ENCODE results near the gene MTR. TPM values are rescaled to one million over a fixed set of nuclear protein-coding genes. Genes with fewer than 3 reads are reported as not detected.

Gene MTR
- total and polyA plus RNA-seq, 9 of the 15 experiments (the other 6 are each of a cell fraction or from before 2014, with no cell fraction given): 3.4 to 44.3 (median 20.3) TPM

- no peak for TF ChIP-seq ZFP30 (CRISPR knock-in tag; IDR thresholded peaks at IDR 0.05; ENCODE audit: borderline replicate concordance)
- TF ChIP-seq TRIM24 (IDR thresholded peaks at IDR 0.05): peak; percentile 97 to 98
- TF ChIP-seq TAF15 (IDR thresholded peaks at IDR 0.05; ENCODE audit: low read depth, low read length): no peak
- no peak for TF ChIP-seq RAD51 (IDR thresholded peaks at IDR 0.05; ENCODE audit: borderline replicate concordance, low read depth)
- no peak for TF ChIP-seq POU5F1 (IDR thresholded peaks at IDR 0.05; ENCODE audit: borderline replicate concordance, low read depth, low read length, partially characterized antibody)
- TF ChIP-seq KLF10 (CRISPR knock-in tag; IDR thresholded peaks at IDR 0.05): no peak
- TF ChIP-seq MCM5 (IDR thresholded peaks at IDR 0.05; ENCODE audit: low read depth): no peak
- peak; percentile 99 for TF ChIP-seq CBFA2T2 (conservative IDR thresholded peaks at IDR 0.05)
- TF ChIP-seq CREB5 (CRISPR knock-in tag; IDR thresholded peaks at IDR 0.05): no peak
- no peak for TF ChIP-seq ZNF23 (CRISPR knock-in tag; IDR thresholded peaks at IDR 0.05)
- TF ChIP-seq BHLHE40 (IDR thresholded peaks at IDR 0.05; ENCODE audit: low read length): no peak
- no peak for TF ChIP-seq NR4A1 (CRISPR knock-in tag; IDR thresholded peaks at IDR 0.05)
- peak; percentile 77 for TF ChIP-seq NR4A1 (tag; IDR thresholded peaks at IDR 0.05)
- TF ChIP-seq NR2F6 (CRISPR knock-in tag; IDR thresholded peaks at IDR 0.05): no peak
- no peak for TF ChIP-seq ZBTB7A (IDR thresholded peaks at IDR 0.05; ENCODE audit: borderline replicate concordance, control insufficient read depth, low read depth, low read length)
- TF ChIP-seq, protein P1, sequence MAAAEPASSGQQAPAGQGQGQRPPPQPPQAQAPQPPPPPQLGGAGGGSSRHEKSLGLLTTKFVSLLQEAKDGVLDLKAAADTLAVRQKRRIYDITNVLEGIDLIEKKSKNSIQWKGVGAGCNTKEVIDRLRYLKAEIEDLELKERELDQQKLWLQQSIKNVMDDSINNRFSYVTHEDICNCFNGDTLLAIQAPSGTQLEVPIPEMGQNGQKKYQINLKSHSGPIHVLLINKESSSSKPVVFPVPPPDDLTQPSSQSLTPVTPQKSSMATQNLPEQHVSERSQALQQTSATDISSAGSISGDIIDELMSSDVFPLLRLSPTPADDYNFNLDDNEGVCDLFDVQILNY (CRISPR knock-in tag; IDR thresholded peaks at IDR 0.05): no peak
- no peak for TF ChIP-seq NELFE (IDR thresholded peaks at IDR 0.05; ENCODE audit: insufficient read depth, insufficient read length)
- no peak for TF ChIP-seq SNAPC5 (CRISPR knock-in tag; IDR thresholded peaks at IDR 0.05)
- TF ChIP-seq ZNF274 (IDR thresholded peaks at IDR 0.05; ENCODE audit: borderline replicate concordance, low read depth, low read length): 0 out of 2 replicates have a peak, but pooled peaks have one; percentile 50
- peak in 1 of 2 experiments; percentile 95; a peak in 2 of 4 replicates for TF ChIP-seq ZMIZ1 (IDR thresholded peaks at IDR 0.05; ENCODE audit: low read depth in 2 of 2, low read length in 2 of 2)
- 0 out of 2 replicates have a peak, but pooled peaks have one; percentile 46 for TF ChIP-seq TOE1 (IDR thresholded peaks at IDR 0.05; ENCODE audit: borderline replicate concordance)
- no peak for TF ChIP-seq TOE1 (CRISPR knock-in tag; IDR thresholded peaks at IDR 0.05; ENCODE audit: borderline replicate concordance, low read depth)
- TF ChIP-seq ZNF445 (CRISPR knock-in tag; IDR thresholded peaks at IDR 0.05; ENCODE audit: low read depth): no peak
- TF ChIP-seq RBM17 (IDR thresholded peaks at IDR 0.05; ENCODE audit: borderline replicate concordance, low read depth, low read length): no peak
These were observed 118.4 kb downstream of the MTR start (continued) for GRCh38 chr1:236913371-236914037.

Measured in K562 (cell line).